GM18505 (cell line): Measurements from ENCODE around the gene DGCR6L.
"Not testable (repeated sequence)": the region's sequence is repeated elsewhere in the genome, so short reads cannot be mapped to it uniquely, and the experiment has no call there.

Experiments used
- ATAC-seq: cut with Tn5 transposase; IDR thresholded peaks from one replicate; pipeline ENCODE4 v1.9.1; 2021; ENCODE audit not compliant: unreplicated experiment
- POLR2A ChIP-seq: IDR thresholded peaks from 4 replicates; pipeline ENCODE4 v1.6.1; 2011; ENCODE audit warnings: borderline replicate concordance; ENCODE audit not compliant: insufficient read depth, insufficient read length; ENCODE audit errors: extremely low read depth

DGCR6L gene

DNA sequence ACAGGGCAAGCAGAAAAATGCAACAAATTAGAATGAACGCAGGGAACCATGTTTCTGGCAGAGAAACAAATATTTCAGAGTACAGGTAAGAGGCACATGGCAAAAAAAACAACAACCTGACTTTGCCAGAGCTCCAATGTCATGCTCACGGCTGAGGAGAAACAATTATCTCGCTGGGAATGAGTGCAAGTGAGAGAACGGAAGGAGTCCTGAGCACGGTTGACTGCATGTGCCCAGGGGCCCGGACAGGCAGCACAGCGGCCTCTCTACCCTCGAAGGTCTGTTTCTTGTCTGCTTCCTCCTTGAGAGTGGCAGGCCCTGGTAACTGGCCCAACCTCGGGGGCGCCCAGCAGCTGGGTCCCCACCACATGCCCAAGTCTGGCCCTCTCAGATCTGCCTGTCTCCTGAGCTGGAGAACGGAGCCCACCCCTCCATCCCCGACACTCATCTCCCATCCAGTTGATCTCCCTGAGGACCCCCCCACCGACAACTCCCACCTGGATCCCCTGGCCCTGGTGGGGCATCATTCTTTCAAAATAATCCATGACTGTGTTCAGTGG lies 27.1 kb downstream of the DGCR6L start:
- TF ChIP-seq POLR2A: no peak
- ATAC-seq: no peak

DNA sequence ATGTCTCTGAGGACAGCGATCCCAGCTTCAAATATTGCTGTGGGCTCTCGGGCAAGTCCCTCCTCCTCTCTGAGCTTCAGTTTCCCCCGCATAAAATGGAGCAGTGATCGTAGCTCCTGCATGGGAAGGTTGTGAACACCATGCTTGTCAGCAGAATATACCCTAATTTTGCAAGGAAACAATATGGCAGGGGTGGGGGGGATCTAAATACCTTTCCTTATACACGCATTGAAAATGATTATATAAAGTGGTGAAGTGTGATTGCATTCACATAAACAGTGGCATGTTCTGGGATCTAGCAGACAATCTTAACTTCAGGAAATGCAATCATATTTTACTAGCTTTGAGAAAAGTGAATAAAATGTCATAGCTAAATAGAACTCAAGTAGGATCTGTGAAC lies 27.8 kb downstream of the DGCR6L start:
- no peak for TF ChIP-seq POLR2A
- no peak for ATAC-seq

DNA sequence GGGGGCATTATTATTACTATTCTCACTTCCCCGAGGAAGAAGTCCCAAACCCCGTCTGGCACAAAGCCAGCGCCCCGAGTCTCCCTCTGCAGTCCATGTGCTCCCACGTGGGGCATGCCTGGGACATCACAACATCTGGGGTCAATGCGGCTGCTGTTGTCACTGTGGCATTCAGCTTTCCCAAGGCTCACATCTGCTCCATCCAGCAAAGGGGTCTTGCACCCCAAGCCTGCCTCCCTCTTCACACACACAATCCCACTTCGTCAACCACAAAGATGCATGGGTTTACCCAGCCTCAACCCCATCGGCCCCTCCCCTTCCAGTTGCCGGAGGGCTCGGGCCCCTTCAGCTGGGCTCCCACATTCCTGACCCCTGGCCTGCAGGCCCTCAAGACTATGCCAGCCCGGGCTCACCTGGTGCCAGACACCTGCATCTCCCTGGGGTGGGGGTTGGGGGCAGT lies 28.2 kb downstream of the DGCR6L start:
- TF ChIP-seq POLR2A: no peak
- ATAC-seq: no peak

DNA sequence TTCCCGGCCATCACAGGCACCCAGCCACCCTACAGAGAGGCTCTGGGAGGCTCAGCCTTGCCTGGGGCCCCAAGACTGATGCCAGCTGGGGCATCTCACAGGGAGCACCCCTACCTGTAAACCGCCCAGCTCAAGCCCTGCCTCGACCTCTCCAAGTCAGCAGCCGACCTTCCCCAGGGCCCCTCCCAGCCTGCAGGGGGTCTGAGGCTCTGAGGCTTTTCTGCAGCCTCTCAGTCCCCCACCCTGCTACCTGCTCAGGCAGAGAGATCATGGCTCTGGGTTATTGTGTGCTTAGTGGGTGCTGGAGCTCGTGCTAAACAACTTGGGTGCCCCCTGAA lies 28.6 kb downstream of the DGCR6L start:
- no peak for TF ChIP-seq POLR2A
- no peak for ATAC-seq

DNA sequence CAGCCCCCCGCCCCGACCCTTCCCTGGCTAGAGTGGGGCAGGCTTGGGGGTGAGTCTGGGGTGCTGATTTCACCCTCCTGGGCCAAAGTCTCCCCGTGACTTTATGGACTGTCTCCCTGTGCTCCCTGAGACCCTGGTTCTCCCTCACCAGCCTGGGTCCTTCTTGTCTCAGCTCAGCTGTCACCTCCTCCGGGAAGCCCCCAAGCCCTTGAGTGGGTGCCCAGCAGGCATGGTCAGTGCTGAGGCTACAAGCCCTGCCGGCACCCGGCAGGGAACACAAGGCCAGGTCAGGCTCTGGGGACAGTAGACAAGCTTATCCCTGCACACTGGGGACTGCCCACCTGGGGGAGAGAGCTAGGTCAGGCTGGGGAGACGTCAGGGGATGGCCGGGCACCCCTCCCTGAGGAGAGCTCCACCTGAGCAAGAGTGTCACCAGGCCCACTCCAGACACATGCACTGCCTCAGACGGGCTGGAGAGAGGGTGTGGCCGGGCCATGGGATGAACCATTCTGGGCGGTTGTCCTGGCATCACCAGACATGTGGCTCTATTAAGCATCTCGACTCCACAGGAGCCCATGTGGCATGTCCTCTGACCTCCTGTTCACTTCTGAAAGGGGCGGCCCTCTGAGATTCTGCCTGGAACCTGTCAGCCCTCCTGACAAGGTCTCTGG lies 29.1 kb downstream of the DGCR6L start:
- TF ChIP-seq POLR2A: no peak
- no peak for ATAC-seq

DNA sequence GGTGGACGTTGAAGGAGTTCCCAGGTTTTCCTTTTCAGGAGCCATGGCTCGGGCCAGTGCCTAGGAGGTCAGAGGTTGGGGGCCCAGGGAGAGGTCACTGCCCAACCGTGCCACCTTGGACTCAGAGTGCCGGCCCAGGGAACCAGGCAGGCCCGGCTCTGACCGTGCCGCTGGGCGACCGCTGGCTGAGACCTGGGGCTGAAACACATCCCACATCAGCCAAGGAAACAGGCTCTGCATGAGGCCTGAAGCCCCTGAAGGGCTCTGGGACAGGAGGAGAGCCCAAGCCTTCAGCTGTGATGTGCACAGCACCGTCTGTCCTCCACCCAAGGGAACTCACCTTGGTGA lies 29.8 kb downstream of the DGCR6L start:
- no peak for ATAC-seq

DNA sequence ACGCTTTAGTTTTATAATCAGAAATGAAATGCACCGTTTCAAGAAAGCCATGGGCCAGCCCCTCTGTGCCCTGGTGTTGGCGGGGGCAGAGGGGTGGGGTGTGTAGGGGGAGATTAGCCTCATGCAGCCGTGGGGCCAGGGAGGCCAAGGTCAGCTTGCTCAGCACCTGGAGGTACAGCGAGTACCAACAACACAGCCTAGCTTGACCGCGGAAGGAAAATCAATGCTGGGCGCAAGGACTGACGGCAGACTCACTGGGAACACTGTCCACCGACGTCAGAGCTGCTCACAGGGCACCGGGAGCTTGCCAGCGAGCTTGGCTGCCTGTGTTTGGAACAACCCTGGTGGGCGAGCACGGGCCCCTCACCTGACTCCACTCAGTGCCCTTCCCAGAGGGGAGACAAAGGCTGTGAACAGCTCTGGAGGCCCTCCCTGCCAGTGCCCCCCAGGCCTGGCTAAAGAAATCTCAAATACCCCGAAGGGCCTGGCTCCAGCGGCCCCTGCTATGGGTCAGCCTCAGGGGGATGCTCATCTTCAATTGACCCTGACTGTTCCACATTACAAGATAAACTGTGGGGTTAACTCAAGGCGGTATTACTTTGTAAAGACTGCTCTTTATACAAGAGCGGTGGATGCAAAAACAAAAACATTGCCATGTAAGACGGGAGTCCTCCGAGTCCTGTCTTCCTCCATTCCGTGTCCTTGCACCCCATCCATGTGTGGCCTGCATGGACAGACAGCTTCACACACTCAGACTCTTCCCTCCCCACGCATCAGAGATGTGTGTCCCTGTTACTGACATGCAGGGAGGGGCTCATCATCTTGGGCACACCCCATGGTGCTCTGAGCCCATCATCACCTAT lies 30.4 kb downstream of the DGCR6L start:
- ATAC-seq: not testable (repeated sequence)

More for the DNA sequence above, 29.8 kb downstream of the DGCR6L start:
- TF ChIP-seq POLR2A: no peak

DNA sequence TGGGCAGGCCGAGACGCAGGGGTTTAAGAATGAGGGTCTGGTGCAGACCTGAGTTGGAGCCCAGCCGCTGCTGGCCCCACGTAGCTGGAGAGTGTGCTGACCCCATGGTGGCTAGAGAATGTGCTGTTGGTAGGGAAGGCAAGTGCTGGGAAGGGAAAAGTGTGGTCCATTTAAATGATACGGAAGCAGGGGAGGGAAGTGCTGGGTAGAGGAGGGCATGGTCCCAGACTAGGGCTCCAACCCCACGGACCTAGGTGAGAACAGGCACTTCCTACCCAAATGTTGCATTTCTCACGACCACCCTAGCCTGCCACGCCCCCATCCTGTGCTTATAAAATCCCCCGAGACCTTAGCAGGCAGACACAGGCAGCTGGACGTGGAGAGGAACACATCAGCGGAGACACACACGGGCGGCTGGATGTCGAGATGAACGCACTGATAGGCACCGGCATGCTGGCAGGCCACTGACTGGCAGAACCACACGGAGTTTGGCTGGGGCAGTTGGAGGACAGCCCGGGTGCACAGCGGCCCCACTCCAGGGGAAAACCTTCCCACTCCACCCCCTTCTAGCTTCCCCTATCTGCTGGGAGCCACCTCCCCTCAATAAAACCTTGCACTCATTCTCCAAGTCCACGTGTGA lies 33.0 kb downstream of the DGCR6L start:
- not testable (repeated sequence) for ATAC-seq

DNA sequence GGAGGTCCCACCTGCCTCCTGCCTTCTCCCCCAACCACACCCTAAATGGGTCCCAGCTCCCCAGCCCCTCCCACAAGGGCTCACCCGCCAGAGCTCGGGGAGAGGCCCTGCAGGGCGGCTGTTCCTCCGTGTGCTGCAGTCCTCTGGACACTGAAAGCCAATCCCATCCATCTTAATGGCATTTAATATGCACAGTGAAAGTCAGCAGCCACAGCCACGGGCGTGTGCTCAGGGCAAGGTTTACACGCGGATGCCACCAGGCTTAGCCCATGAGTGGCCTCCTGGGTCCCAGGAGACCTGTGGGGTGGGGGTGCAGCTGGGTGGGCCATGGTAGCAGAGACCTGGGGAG lies 33.6 kb downstream of the DGCR6L start:
- not testable (repeated sequence) for ATAC-seq

DNA sequence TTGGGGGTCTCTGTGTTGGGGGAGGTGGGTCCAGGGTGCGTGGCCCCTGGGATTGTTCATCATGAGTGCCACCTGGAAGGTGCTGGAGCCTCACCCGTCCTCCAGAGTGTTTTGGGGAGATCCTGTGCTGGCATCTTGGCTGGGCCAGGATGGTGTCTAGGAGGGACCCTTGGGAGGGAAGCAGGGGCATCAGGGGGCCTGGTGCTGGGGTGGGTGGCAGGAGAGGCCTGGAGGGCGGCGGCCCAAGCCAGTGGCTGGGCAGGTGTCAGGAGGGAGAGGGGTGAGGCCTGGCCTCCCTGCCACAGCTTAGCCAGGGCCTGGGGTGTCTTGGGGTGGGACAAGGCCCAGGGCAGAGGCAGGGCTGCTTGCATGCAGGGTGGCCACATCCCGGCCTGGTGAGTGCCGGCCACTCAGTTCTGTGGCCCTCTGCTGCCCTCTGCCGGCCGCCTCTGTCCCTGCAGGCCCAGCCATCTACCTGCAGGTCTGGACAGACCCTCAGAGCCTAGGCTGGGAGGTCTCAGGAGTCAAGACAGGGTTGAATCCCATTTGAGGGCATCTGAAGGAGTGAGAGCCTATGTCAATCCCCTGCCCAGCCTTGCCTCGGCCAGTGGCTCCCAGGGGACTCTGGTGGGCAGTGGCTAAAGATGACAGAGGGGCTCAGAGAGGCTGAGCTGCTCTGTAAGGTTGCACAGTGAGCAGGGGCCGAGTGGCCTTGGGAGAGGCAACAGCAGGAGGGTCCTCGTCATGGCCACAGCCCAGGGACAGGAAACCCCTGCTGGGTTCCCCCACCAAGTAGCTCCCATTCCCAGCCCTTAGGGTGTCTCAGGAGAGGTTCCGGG lies 34.2 kb downstream of the DGCR6L start:
- ATAC-seq: not testable (repeated sequence)

DNA sequence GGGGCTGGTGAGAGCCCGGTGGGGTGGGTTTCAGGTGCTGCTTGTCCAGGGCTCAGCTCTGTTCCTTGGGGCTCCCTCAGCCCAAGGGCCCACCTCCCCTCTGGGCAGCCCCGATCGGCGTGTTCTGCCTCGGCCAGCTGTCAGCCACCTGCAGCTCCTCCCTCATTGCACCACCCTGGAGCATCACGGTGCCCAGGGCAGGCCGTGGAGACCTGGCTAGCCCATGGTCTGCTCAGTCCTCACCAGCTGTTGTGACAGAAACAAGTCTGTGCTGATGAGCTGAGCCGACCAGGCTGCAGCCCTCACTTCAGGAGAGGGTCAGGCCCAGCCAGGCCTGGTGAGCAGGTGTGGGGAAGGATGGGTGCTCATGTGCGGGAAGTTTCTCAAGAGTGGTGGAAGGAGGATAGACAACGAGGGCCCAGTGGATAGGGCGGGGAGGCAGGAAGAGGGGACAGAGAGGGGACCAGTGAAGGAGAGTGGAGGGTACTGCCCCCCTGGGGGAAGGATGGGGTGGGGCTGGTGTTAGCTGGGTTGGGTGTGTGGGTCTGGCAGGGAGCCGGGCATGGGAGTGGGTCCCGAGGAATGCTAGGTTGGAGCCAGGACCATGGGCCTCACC lies 35.3 kb downstream of the DGCR6L start:
- no peak for TF ChIP-seq POLR2A
- ATAC-seq: no peak

DNA sequence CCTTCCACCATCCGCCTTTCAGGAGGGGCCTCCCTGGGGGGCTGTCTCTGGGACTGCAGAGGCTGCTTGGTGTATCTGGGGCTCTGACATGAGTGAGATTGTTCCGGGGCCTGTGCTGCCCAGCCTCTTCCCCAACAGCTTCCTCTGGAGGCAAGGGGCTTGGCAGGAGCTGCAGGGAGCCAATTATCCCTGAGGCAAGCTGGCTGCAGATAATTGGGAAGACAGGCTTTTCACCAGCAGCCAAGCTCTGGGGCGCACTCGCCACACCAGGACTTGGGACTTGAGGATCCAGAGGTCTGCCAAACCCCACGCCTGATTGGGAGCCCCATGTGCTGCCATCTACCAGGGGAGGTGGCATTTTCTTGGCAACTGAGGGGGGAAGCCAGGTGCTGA lies 36.2 kb downstream of the DGCR6L start:
- TF ChIP-seq POLR2A: no peak
- no peak for ATAC-seq
